Activated T-helper 2 cell treated with anti-CD3 and anti-CD28 coated beads, Interferon-gamma antibody, Interleukin-2, Interleukin-4, amounts not matched to agents 10 μg/mL and 5 μg/mL and 100 μg/mL, durations not matched to agents 14 hours and 24 hours and 36 hours (primary cell): ENCODE results near the gene OLFML2A. TPM values are rescaled to one million over a fixed set of nuclear protein-coding genes. Genes with fewer than 3 reads are reported as not detected.
"Not testable (repeated sequence)": the region's sequence is repeated elsewhere in the genome, so short reads cannot be mapped to it uniquely, and the experiment has no call there.

Experiments
- DNase-seq: peaks from one replicate; pipeline ENCODE4 v3.0.0; 2021; ENCODE audit warnings: low spot score
- H3K27ac Mint-ChIP-seq: one replicate; pipeline ENCODE4 v1.8.0; 2021; ENCODE audit warnings: mixed read lengths
- H3K27me3 Mint-ChIP-seq: one replicate; pipeline ENCODE4 v1.8.0; 2021; ENCODE audit warnings: low read depth, mixed read lengths
- H3K36me3 Mint-ChIP-seq: one replicate; pipeline ENCODE4 v1.8.0; 2021; ENCODE audit warnings: low read depth, mixed read lengths
- H3K4me1 Mint-ChIP-seq: one replicate; pipeline ENCODE4 v1.8.0; 2021; ENCODE audit warnings: low read depth, mixed read lengths
- H3K4me3 Mint-ChIP-seq: one replicate; pipeline ENCODE4 v1.8.0; 2021; ENCODE audit warnings: low read depth, mild to moderate bottlenecking, moderate library complexity, mixed read lengths
- H3K9me3 Mint-ChIP-seq: one replicate; pipeline ENCODE4 v1.8.0; 2021; ENCODE audit warnings: mixed read lengths
- intact Hi-C: fragments of 100-400 bp; cut with micrococcal nuclease; formaldehyde crosslinking; loops from one replicate; pipeline ENCODE4 v1.15.1; 2023
- total RNA-seq: library from RNA; stranded (reverse); gene quantifications from 2 replicates; pipeline ENCODE4 v1.2.3, GENCODE V29; 2022

OLFML2A gene
- total RNA-seq: 0.11 TPM in 1 of 2 replicates, not detected in the other

DNA sequence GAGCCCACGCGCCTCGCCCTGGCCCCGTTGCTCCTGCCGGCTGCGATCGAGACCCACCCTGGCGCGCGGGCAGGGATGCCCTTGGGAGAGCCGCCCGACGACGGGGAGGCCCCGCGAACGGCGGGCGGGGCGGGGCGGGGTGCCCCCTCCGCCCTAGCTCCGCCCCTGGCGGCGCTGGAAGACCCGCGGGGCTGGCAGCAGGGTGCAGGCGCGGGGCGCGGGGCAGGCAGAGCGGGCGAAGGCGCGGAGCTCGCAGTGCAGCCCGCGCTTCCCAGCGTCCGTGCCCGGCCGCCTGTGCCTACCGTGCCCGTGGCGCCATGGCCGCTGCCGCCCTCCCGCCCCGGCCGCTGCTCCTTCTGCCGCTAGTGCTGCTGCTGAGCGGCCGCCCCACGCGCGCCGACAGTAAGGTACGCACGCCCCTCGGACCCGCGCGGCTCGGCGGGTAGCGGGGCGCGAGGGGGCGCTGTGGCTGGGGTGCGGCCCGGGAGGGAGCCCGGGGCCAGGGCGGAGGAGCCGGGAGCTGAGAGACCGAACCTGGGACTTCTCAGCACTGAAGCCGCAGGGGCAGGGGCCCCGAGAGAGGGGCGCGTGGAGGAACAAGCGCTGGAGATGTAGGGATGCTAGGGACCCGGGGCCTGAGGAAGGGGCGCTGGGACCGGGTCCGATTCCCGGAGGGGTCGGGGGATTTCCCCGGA, at the start of gene OLFML2A:
Gene OLFML2A, plus strand, starts transcription at position 180 of the 695 bp plus-strand sequence. Its CDS starts 138 bp downstream, at position 318.
- Mint-ChIP-seq H3K4me3 (peak within 1 kb of the TSS; percentile 72), H3K27ac (no peak within 1 kb of the TSS), H3K27me3 (peaks cover 36% of the 10 kb centered on the region), H3K9me3 (no peaks in the 10 kb centered on the region), H3K36me3 (no peaks in the 10 kb centered on the region), H3K4me1 (peaks cover 23% of the 10 kb centered on the region)
- intact Hi-C loops: loop anchor here (10.0 kb wide), 1 partner anchor 468 kb away; the partner anchor contains the start of gene HSPA5
- no peak for DNase-seq

DNA sequence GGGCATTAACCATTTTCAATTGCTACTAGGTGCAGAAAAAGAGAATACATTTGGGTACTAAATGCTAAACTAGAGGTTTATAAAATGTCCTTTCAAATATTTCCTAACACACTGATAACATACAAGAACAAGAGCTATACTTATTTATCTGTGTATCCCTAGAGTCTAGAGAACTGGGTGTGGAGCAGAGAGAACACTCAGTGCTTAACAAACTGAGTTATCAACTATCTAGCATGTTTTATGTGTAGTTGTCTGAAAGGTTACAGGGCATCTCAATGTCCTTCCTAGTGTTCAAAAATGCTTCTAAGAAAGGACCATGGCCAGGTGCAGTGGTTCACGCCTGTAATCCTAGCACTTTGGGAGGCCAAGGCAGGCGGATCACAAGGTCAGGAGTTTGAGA, 46.2 kb upstream of the OLFML2A start:
- peaks cover 5% of the 10 kb centered on the region for H3K27me3 Mint-ChIP-seq
- peaks cover 28% of the 10 kb centered on the region for H3K4me1 Mint-ChIP-seq
- intact Hi-C loops: no loop called here
- H3K27ac Mint-ChIP-seq: no peak overlapping the region
- H3K9me3 Mint-ChIP-seq: no peaks in the 10 kb centered on the region
- no peak for DNase-seq
- H3K4me3 Mint-ChIP-seq: no peak overlapping the region
- H3K36me3 Mint-ChIP-seq: no peaks in the 10 kb centered on the region

DNA sequence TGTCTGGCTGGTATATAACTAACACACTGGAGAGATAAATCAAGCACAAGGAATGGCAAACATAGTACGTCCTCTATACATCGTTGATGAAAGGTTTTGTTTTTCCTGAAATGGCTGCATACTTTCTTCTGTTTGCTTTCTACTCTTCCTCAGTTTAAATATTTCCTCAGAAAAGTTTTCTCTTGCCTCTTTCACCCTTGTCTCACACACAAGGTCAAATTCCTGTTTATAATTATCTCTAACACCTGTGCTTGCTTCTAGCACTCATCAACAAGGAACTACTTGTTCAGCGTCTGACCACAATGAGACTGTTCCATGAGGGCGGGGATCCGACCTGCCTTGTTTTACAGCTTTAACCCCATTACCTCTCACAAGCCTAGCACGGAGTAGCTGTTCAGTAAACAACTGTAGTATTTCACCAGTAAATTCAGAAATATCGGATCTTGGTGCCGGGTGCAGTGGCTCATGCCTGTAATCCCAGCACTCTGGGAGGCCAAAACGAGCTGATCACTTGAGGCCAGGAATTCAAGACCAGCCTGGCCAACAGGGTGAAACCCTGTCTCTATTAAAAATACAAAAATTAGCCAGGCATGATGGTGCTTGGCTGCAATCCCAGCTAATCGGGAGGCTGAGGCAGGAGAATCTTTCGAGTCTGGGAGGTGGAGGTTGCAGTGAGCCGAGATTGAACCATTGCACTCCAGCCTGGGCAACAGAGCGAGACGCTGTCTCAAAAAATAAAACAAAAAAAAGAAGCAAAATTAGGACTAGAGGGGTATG, 42.8 kb upstream of the OLFML2A start:
- peak overlapping the region; percentile 66 for H3K27ac Mint-ChIP-seq
- no peaks in the 10 kb centered on the region for H3K9me3 Mint-ChIP-seq
- H3K4me3 Mint-ChIP-seq: no peak overlapping the region
- peaks cover 4% of the 10 kb centered on the region for H3K27me3 Mint-ChIP-seq
- DNase-seq: no peak
- H3K36me3 Mint-ChIP-seq: no peaks in the 10 kb centered on the region
- peaks cover 23% of the 10 kb centered on the region for H3K4me1 Mint-ChIP-seq
- intact Hi-C loops: loop anchor here (2.0 kb wide), 1 partner anchor 17 kb away; no protein-coding TSS in a partner anchor

DNA sequence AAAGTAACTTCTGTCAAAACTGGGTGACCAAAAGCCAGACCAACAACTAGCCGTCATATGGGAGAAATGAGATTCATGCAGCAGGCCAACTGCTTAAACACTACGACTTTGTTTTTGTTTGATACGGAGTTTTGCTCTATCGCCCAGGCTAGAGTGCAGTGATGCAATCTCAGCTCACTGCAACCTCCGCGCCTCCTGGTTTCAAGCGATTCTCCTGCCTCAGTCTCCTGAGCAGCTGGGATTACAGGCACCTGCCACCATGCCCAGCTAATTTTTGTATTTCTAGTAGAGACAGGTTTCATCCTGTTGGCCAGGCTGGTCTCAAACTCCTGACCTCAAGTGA, 42.2 kb upstream of the OLFML2A start:
- not testable (repeated sequence) for H3K36me3 Mint-ChIP-seq, H3K4me3 Mint-ChIP-seq, H3K27me3 Mint-ChIP-seq, DNase-seq, H3K9me3 Mint-ChIP-seq
- intact Hi-C loops: loop anchor here (1.0 to 2.0 kb wide), 2 partner anchors 9 to 18 kb away; no protein-coding TSS in a partner anchor
- Mint-ChIP-seq H3K4me1 (peaks cover 23% of the 10 kb centered on the region), H3K27ac (peak overlapping the region; percentile 66)

DNA sequence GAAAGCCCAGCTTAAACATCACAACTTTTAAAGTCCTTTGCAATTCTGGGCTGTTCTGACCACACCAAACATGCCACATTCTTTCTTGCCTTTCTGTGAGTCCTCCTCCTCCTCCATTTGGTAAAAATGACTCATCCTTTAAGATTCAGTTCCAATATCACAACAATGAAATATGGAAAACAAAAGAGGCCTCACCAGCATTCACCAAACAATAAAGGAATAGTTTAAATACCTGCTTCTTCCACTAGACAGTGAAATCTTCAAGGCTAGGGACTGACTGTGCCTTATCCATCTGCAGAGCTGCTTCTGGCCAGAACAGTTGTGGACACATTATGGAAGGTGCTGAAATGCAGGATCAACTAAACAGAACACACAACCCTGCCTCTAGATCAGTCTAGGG, 41.8 kb upstream of the OLFML2A start:
- no peaks in the 10 kb centered on the region for H3K9me3 Mint-ChIP-seq
- DNase-seq: no peak
- H3K27me3 Mint-ChIP-seq: peaks cover 4% of the 10 kb centered on the region
- H3K27ac Mint-ChIP-seq: peak overlapping the region; percentile 66
- no peaks in the 10 kb centered on the region for H3K36me3 Mint-ChIP-seq
- no peak overlapping the region for H3K4me3 Mint-ChIP-seq
- intact Hi-C loops: loop anchor here (1.0 to 2.0 kb wide), 2 partner anchors 8 to 18 kb away; no protein-coding TSS in a partner anchor
- H3K4me1 Mint-ChIP-seq: peaks cover 26% of the 10 kb centered on the region

DNA sequence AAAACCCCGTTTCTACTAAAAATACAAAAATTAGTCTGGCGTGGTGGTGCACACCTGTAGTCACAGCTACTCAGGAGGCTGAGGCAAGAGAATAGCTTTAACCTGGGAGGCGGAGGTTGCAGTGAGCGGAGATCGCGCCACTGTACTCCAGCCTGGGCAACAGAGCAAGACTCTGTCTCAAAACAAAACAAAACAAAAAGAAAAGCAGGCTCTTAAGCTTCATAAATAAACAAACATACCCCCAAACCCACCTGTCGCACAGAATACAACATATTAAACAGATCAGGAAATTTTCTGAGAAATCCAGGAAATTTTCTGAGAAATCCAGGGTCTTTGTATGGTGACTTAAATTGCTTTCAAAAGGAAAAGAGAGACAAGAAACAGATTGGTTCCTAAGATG, 38.9 kb upstream of the OLFML2A start:
- H3K36me3 Mint-ChIP-seq, H3K9me3 Mint-ChIP-seq, H3K4me3 Mint-ChIP-seq, H3K27me3 Mint-ChIP-seq, H3K27ac Mint-ChIP-seq, DNase-seq, intact Hi-C loops: not testable (repeated sequence)
- peaks cover 42% of the 10 kb centered on the region for H3K4me1 Mint-ChIP-seq

DNA sequence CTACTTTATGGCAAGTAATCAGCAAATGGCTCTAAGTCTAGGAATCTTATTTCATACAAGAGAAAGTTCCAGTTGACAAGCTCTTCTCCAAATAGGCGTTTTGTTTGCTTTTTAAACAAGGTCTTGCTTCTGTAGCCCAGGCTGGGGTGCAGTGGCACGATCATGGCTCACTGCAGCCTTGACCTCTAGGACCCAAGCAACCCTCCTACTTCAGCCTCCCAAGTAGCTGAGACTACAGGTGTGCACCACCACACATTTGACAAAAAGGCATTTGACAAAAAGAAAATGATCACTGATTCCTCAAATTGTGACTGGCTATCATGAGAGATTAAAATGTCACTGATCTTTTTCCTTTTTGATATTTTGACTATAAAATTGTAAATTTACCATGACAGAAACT, 37.6 kb upstream of the OLFML2A start:
- Mint-ChIP-seq H3K4me3 (no peak overlapping the region), H3K27me3 (no peaks in the 10 kb centered on the region), H3K27ac (no peak overlapping the region), H3K4me1 (peaks cover 46% of the 10 kb centered on the region), H3K36me3 (no peaks in the 10 kb centered on the region), H3K9me3 (no peaks in the 10 kb centered on the region)
- intact Hi-C loops: no loop called here
- DNase-seq: no peak

DNA sequence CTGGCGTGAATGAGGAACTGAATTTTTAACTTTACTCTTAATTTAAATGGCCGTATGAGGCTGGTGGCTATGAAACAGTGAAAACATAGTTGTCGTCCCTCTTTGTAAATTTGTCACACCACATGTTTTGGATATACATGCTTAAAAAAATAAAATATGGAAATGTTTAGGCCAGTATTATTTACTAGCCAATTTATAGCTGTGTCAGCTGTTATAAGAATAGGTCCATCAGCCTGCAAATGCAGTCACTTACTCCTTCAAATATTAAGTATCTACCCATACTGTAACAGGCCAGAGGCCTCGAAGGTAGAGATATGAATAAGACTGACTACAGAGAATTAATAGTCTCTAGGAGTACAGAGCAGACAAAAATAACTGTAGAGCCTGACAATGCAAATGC, 35.8 kb upstream of the OLFML2A start:
- intact Hi-C loops: loop anchor here (2.0 kb wide), 1 partner anchor 14 kb away; no protein-coding TSS in a partner anchor
- Mint-ChIP-seq H3K27me3 (no peaks in the 10 kb centered on the region), H3K4me3 (no peak overlapping the region), H3K4me1 (peaks cover 36% of the 10 kb centered on the region), H3K27ac (peak overlapping the region; percentile 78), H3K9me3 (no peaks in the 10 kb centered on the region), H3K36me3 (no peaks in the 10 kb centered on the region)
- no peak for DNase-seq

DNA sequence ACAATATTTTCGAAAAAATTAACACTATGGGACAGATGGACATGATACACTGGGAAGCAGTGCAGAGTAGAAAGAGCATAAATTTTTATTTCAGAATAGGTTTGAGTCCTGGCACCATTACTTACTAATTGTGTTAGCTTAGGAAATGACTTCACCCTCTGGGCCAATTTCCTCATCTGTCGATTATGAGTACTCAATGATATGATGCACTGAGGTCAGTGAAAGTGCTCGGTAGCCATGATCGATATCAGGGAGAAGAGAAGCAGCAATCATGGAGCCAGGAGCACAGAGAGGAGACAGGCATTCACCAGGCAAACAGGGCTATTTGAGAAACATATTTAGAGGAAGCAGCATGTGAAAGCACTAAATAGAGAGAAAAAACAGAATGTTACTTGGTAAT, 35.3 kb upstream of the OLFML2A start:
- Mint-ChIP-seq H3K4me3 (no peak overlapping the region), H3K9me3 (no peaks in the 10 kb centered on the region), H3K4me1 (peaks cover 36% of the 10 kb centered on the region), H3K27me3 (no peaks in the 10 kb centered on the region), H3K36me3 (no peaks in the 10 kb centered on the region), H3K27ac (peak overlapping the region; percentile 78)
- DNase-seq: no peak
- intact Hi-C loops: loop anchor here (2.0 kb wide), 1 partner anchor 13 kb away; no protein-coding TSS in a partner anchor

DNA sequence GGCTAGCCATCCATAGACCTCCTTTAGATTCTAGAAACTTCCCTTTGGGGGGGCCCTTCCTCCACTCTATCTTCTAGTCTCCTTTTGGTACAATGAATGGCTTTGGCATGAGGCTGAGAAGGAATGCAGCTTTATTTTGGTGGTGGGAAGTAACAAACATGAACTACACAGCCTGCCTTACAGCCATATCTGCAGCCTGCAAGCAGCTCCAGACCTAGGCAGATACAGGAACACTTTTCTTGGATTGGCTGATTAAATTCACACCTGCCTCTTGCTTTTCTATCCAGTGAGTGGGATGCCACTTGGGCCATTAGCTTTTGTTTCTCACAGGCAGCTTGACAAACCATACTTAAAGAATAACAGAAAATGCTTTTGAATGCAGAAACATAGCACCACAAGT, 34.0 kb upstream of the OLFML2A start:
- Mint-ChIP-seq H3K4me3 (no peak overlapping the region), H3K9me3 (no peaks in the 10 kb centered on the region), H3K36me3 (no peaks in the 10 kb centered on the region), H3K27me3 (peaks cover 3% of the 10 kb centered on the region), H3K4me1 (peaks cover 36% of the 10 kb centered on the region), H3K27ac (peak overlapping the region; percentile 69)
- intact Hi-C loops: loop anchor here (1.0 kb wide), 1 partner anchor 8 kb away; no protein-coding TSS in a partner anchor
- no peak for DNase-seq

DNA sequence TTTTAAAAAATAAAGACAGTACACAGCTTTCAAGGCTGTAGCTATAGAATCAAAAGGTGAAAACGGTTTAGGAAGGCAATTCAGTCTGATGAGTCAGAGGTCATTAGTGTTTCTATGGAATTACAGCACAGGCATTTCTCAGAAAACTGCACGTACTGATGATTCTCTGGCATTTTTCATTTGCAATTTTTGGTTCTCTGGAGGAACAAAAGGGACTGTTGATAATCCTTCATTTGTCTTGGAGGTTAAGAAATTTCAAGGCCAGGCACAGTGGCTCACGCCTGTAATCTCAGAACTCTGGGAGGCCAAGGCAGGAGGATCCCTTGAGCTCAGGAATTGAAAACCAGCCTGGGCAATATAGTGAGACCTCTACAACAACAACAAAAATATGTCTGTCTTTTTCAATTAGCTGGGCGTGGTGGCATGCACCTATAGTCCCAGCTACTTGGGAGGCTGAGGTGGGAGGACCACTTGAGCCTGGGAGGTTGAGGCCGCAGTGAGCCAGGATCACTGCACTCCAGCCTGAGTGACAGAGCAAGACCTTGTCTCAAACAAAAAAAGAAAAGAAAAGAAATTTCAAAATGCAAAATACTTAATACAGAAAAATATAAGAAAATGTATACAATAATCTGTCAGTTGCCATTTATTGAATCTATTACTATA, 33.1 kb upstream of the OLFML2A start:
- Mint-ChIP-seq H3K27me3 (peaks cover 3% of the 10 kb centered on the region), H3K9me3 (no peaks in the 10 kb centered on the region), H3K4me3 (no peak overlapping the region), H3K27ac (peak overlapping the region; percentile 69), H3K36me3 (no peaks in the 10 kb centered on the region), H3K4me1 (peaks cover 36% of the 10 kb centered on the region)
- no peak for DNase-seq
- intact Hi-C loops: loop anchor here (1.0 kb wide), 1 partner anchor 9 kb away; no protein-coding TSS in a partner anchor

DNA sequence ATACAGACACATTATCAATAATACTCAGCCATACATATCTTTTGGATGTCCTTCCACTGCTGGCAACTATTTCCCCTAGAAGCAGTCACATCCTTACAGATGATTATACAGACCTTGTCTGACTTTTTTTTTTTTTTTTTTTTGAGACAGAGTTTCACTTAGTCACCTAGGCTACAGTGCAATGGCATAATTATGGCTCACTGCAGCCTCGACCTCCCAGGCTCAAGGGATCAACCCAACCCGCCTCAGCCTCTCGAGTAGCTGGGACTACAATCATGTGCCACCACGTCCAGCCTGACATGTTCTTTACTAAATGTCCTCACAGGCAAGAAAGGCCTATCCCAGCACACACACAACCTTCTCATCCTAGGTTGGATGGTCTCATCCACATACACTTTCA, 29.9 kb upstream of the OLFML2A start:
- H3K36me3 Mint-ChIP-seq: no peaks in the 10 kb centered on the region
- H3K4me1 Mint-ChIP-seq: peaks cover 20% of the 10 kb centered on the region
- H3K27me3 Mint-ChIP-seq: peaks cover 14% of the 10 kb centered on the region
- no peak overlapping the region for H3K4me3 Mint-ChIP-seq
- no peak for DNase-seq
- H3K9me3 Mint-ChIP-seq: no peaks in the 10 kb centered on the region
- no peak overlapping the region for H3K27ac Mint-ChIP-seq
- intact Hi-C loops: no loop called here
